Stimulated activated CD8-positive, alpha-beta memory T cell treated with anti-CD3 and anti-CD28 coated beads, Interleukin-15, amount 100 ng/mL, for 1 hour (primary cell): ENCODE data around the gene PGLYRP4.

ENCODE experiments used
- DNase-seq: peaks from one replicate; pipeline ENCODE4 v3.0.0-alpha.2; 2020; ENCODE audit warnings: low read depth

Gene PGLYRP4

DNA sequence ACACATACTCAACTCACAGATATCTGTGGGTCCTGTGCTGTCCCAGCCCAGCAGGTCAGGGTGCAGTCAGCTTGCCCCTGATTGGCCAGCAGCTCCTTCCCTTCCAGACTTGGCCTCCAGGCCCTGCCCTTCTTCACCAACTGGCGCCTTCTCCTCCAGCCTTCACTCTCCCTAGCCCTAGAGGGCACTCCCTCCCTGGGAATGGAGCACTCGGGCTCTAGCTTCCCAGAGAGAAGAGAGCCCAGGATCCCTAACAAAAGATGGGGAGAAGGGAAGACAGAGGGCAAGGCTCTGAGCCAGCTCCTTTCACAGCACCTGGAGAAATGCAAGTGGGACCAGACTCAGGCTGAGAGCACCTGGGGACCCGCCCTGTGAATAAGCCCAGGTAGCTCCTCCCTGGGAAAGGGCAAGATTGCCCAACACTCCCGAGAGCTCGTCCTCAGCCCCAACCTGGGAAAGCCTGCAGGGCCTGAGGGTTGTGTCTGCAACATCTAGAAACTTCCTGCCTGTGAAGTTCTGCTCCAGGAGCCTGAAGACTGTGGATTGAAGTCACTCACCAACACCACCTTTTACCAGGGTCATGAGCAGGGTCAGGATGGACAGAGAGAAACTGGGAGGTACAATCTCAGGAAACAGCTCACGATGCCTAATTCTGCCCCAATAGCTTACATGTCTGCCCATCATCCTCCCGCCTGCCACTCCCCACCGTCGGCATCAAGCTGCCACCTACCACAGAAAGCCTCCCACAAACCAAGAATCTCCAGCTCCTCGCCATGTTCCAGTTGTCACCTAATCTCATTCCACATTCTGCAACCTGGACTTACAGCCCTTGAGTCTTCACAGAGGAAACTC is at the start of gene PGLYRP4:
PGLYRP4 (minus strand) TSS at position 331 of the 852 bp plus-strand sequence. CDS start 909 bp downstream, outside the sequence.
- no peak for DNase-seq

- no peak for DNase-seq
These were observed 49.4 kb upstream of the PGLYRP4 start for GRCh38 chr1:153397924-153398651.

- no peak for DNase-seq
These were observed 48.6 kb upstream of the PGLYRP4 start for GRCh38 chr1:153397051-153397923.

- DNase-seq = no peak
These were observed 47.8 kb upstream of the PGLYRP4 start for GRCh38 chr1:153396461-153396860.

DNA sequence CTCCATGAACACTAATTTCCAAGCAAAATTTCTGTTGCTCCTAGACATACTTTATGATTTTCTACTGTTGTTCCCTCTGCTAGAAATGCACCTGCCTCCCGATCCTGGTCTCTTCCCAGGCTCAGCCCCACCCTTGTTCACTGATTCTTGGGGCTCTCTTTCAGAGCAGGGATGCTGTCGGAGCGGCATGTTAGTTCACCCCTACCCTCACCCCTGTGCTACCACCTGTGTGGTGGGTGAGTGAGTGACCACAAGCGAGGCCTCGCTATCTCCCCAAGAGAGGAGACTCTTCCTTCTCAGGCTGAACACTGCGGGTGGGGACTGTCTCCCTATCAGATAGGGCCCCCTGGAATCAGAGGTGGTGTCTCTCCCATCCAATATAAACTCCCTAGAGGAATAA is 47.1 kb upstream of the PGLYRP4 start:
- DNase-seq = no peak

DNA sequence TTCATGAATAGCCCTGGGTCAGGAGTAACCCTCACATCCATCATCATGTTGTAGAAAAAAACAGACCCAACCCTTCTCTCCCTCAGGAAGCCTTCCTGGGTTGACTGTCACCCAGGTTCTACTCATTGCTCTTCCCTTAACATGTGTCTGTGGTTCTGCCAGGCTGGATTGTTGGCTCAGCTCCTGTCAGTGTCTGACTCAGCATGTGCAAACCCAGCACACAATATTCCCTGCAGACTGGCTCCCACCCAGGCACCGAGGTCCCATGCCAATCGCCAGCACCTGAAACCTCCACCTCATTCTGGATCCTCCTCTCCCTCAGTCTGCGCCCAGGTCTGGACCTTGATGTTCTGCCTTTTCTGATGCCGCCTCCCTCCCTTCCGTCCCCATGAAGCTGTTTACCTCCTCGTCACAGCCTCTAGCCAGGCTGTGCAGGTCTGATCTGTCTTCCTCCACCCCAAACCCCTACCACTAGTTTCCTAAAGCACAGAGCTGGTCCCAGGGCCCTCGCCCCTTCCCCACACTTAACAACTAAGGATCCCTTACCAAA is 46.6 kb upstream of the PGLYRP4 start:
- no peak for DNase-seq

DNA sequence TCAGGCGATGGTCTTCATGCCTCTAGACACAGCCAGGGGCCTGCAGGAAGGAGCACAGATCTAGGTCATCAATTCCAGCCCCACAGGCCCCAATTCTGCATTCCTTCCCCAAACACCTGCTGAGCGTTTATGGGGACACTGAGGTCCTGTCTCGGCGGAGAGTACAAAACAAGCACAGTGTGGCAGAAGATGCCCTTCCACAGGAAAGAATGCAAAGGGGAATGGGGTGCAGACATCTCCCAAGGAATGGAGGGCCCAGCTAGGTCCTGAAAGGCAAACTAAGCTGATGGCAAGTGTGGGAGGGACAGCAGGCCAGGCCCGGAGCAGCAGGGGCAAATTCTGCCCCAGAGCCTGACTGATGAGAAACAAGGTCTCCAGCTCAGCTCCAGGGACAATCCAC is 45.8 kb upstream of the PGLYRP4 start:
- DNase-seq = no peak

DNA sequence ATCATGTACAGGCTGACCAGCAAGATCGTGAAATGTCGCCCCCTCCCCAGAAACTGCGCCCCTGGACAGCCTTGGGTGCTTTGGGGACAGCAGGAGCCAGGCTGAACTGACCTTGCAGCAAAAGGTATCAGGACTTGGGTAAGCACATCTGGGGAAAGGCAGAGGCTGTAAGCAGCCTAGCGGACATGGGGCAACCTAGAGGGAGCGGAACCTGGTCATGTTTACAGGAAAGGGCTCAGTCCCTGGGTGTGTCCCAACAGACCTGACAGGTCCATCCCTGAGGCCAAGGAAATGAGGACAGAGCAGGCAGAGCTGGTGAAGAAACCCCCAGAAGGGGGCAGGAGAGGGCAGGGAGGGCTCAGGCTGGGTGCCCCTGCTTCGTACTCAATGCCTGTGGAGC is 45.3 kb upstream of the PGLYRP4 start:
- no peak for DNase-seq

DNA sequence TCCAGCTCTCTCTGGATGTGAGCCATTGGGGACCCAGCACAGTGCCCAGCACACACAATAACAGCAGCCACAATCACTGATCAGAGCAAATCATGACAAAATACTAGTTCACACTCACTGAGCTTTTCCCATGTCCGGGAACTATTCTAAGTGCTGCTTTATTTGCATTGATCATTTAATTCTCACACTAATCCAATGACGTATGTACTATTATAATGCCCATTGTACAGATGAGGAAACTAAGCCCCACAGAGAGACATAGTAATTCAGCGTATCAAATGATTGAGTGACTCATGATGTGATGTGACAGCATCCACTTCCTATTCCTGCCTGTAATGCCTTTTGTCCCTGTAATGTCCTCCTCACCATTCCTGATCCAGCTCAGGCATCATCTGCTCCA is 44.2 kb upstream of the PGLYRP4 start:
- no peak for DNase-seq

DNA sequence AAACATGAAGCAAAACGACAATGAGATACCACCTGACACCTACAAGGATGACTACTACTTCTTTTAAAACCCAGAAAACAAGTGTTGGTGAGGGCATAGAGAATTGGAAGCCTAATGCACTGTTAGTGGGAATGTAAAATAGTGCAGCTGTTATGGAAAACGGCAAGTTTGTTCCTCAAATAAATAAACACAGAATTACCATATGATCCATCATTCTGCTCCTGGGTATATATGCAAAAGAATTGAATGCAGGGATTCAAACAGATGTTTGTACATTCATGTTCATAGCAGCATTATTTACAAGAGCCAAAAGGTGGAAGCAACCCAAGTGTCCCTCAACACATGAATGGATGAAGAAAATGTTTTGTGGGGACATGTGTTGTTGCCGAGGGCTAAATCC is 43.6 kb upstream of the PGLYRP4 start:
- DNase-seq = no peak

DNA sequence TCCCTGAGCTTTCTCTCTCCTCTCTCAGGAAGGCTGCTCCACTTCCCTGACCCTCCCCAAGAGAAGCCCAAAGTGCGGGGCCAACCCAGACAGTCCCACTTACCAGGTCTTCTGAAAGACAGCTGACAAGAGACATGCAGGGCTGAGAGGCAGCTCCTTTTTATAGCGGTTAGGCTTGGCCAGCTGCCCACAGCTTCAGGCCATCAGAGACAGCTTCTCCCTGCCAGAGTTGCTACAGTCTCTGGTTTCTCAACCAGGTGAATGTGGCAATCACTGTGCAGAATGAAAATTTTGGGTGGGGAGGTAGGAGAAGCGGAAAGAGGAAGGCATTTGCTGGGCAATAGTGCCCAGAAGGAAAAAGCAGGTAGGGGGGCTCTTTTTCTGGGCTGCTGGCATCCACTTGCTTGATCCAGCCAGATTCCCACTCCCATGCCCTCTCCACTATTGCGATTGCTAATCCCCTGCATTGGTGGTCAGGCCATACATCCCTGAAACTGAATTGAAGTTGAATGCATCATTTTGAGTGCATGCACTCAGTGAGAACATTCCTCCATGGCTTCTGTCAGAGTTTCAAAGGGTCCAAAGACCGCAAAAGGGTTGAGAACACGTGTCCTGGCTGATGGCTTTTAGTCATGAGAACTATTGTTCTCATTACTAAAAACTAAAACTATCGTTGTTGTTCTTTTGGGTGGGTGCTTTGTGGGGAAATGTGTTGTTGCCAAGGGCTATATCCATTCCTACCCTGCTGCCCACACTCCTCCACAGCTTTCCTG is 42.5 kb upstream of the PGLYRP4 start, which contains the start of gene S100A8:
S100A8 (minus strand) TSS at position 136 of the 773 bp plus-strand sequence. CDS start 538 bp downstream, outside the sequence.
- DNase-seq = no peak

- DNase-seq = no peak
These were observed 41.6 kb upstream of the PGLYRP4 start for GRCh38 chr1:153389973-153390879.

DNA sequence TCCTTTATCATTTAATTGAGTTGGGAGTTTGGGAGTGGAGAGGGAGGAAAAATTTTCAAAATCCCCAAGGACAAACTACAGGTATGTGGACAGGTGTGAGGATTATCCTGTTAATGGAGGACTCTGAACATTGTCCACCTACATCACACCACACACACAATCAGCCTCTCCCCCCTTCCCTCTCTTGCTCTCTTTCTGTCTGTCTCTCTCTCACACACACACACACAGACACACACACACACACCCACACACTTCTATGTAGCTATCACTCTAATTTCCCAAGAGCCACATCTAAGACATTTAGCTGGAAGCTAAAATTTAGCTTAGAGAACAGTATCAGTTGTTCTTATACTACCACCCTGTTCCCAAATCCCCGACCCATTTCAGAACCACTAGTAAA is 40.8 kb upstream of the PGLYRP4 start:
- DNase-seq = no peak

GRCh38 chr1:153387785-153388184 is 39.1 kb upstream of the PGLYRP4 start:
- no peak for DNase-seq

DNA sequence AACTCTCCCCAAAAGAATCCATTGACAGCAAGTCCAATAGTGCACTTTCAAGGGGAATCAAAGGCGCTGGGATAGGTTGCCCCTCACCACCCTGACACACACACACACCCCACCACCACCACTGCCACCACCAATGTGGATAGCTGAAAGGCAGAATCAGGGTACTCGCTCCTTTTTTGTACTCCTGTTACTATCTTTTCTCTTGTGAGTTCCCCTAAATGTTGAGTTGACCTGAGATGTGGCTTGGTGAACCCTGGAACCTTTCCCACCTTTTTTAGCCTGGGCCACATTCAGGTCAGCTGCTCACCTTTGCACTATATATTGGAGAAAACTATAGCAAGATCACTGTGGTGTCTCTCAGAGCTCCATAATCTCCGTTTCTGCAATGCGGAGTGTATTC is 38.4 kb upstream of the PGLYRP4 start:
- no peak for DNase-seq

DNA sequence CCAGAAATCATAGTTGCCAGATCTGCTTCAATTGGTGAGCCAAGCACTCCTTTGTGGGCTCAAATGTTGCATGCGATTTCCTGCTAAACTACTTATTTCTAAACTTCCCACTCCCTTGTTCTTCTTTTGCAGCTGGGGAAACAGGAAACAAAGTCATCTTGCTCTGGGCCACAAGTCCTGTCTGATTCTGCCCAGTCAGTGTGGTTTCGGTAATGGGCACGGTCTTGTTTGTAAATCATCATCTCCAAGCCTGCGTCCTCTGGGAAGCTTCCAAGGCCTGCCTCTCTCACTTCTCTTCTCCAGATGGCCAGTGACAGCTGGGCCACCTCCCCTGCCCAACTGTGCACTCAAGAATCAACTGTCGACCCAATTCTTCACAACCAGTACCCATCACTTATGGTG is 37.9 kb upstream of the PGLYRP4 start:
- no peak for DNase-seq

- no peak for DNase-seq
These were observed 36.4 kb upstream of the PGLYRP4 start for GRCh38 chr1:153384958-153385580.

GRCh38 chr1:153380711-153381110 is 32.1 kb upstream of the PGLYRP4 start:
- no peak for DNase-seq

DNA sequence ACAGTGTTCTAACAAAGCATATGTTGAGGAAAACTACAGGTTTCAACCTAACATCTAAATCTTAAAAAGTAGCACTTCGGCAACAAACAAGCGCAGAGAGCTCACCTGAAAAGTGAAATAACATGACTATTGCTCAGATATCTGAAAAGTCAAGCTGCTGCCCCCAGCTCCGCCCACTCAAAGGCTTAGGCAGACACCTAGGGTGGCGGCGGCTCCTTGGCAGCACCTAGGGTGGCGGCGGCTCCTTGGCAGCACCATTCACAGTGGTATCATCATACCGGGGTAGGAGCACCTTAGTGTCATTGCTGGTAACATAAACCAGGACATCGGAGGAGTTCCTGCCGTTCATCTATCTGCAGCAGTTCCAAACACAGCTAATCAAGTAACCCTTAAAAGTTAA is 30.9 kb upstream of the PGLYRP4 start:
- DNase-seq = no peak

GRCh38 chr1:153375511-153375910 is 26.9 kb upstream of the PGLYRP4 start, which contains the start of gene S100A12:
TSS of gene S100A12 (minus strand) at chr1:153375621. CDS start at chr1:153374592, 1,029 bp downstream.
- DNase-seq = no peak
